IMR-90 (cell line): ENCODE data around the gene PLA2G10. TPM values are rescaled to one million over a fixed set of nuclear protein-coding genes. Genes with fewer than 3 reads are reported as not detected.
A peak's percentile ranks its signal among the peaks of the same experiment; 100 is the strongest.

ENCODE experiments used
- ATAC-seq: fragments of 200-7000 bp; cut with Tn5 transposase; 2 replicates; pipeline ENCODE4 v1.9.1; 2020; ENCODE audit warnings: low read depth, mild to moderate bottlenecking, moderate library complexity
- BruUV-seq: library from RNA; stranded (reverse); fragments of 400-500 nt; replicated peaks from 2 replicates; lab custom pipeline; 2021; lab: Mats Ljungman, UMichigan
- CTCF ChIA-PET: fragments of 300-600 bp; formaldehyde crosslinking; extraction: SDS; loops from one replicate; lab custom pipeline; 2021; ENCODE audit warnings: antibody characterized with exemption; lab: Yijun Ruan, JAX
- POLR2A ChIA-PET: fragments of 300-600 bp; sonication (Branson Sonifier 250); formaldehyde crosslinking; loops from one replicate; lab custom pipeline; 2022; ENCODE audit warnings: antibody characterized with exemption; ENCODE audit not compliant: unreplicated experiment; lab: Charles Lee
- DNase-seq: peaks from one replicate; pipeline ENCODE4 v3.0.0; 2013
- H2AFZ ChIP-seq: replicated peaks from 2 replicates; pipeline ENCODE3; 2013; ENCODE audit warnings: low read length, mild to moderate bottlenecking; ENCODE audit not compliant: poor library complexity
- H2AK5ac ChIP-seq: 2 replicates; pipeline ENCODE4 v1.6.1; 2013; ENCODE audit warnings: low read depth, low read length, inconsistent platforms
- H2AK9ac ChIP-seq: replicated peaks from 2 replicates; pipeline ENCODE3; 2013; ENCODE audit warnings: mild to moderate bottlenecking, low read depth, low read length, moderate library complexity; ENCODE audit not compliant: poor library complexity
- H2BK120ac ChIP-seq: 2 replicates; pipeline ENCODE4 v1.6.1; 2013; ENCODE audit warnings: low read depth, low read length, inconsistent platforms
- H2BK15ac ChIP-seq: 3 replicates; pipeline ENCODE4 v1.6.1; 2013; ENCODE audit warnings: low read depth, low read length, inconsistent platforms
- H2BK20ac ChIP-seq: 2 replicates; pipeline ENCODE4 v1.6.1; 2013; ENCODE audit warnings: low read depth, mild to moderate bottlenecking, inconsistent platforms, low read length, moderate library complexity
- H2BK5ac ChIP-seq: 2 replicates; pipeline ENCODE4 v1.6.1; 2013; ENCODE audit warnings: mild to moderate bottlenecking, low read depth, low read length, inconsistent platforms; ENCODE audit not compliant: poor library complexity, severe bottlenecking
- H3K14ac ChIP-seq: replicated peaks from 2 replicates; pipeline ENCODE4 v1.6.1; 2013; ENCODE audit warnings: low read depth, low read length, inconsistent platforms
- H3K18ac ChIP-seq: 2 replicates; pipeline ENCODE4 v1.6.1; 2013; ENCODE audit warnings: low read depth, low read length, control low read depth
- H3K23ac ChIP-seq: 2 replicates; pipeline ENCODE4 v1.6.1; 2013; ENCODE audit warnings: low read depth, low read length, inconsistent platforms
- H3K27ac ChIP-seq: 2 replicates; pipeline ENCODE4 v1.5.1; 2013; ENCODE audit warnings: mild to moderate bottlenecking, control low read depth, low read length; ENCODE audit not compliant: insufficient read depth
- H3K27me3 ChIP-seq: 2 replicates; pipeline ENCODE4 v1.6.1; 2013; ENCODE audit warnings: low read length; ENCODE audit not compliant: control insufficient read depth, insufficient read depth
- H3K36me3 ChIP-seq: 2 replicates; pipeline ENCODE4 v1.6.1; 2013; ENCODE audit warnings: low read length, mixed read lengths; ENCODE audit not compliant: control insufficient read depth, insufficient read depth
- H3K4ac ChIP-seq: 2 replicates; pipeline ENCODE4 v1.6.1; 2013; ENCODE audit warnings: low read depth, low read length, inconsistent platforms
- H3K4me1 ChIP-seq: 2 replicates; pipeline ENCODE4 v1.6.1; 2013; ENCODE audit warnings: low read length, mixed read lengths; ENCODE audit not compliant: control insufficient read depth, insufficient read depth
- H3K4me2 ChIP-seq: 2 replicates; pipeline ENCODE4 v1.6.1; 2013; ENCODE audit warnings: low read depth, mild to moderate bottlenecking, control low read depth, low read length, moderate library complexity
- H3K4me3 ChIP-seq: 2 replicates; pipeline ENCODE4 v1.5.1; 2013; ENCODE audit warnings: low read depth, mild to moderate bottlenecking, control low read depth, low read length, moderate library complexity; ENCODE audit not compliant: insufficient read depth
- H3K56ac ChIP-seq: 2 replicates; pipeline ENCODE4 v1.6.1; 2013; ENCODE audit warnings: low read length, inconsistent platforms; ENCODE audit not compliant: insufficient read depth; ENCODE audit errors: extremely low read depth
- H3K79me1 ChIP-seq, 2 experiments: 2 replicates each; pipeline ENCODE4 v1.6.1; 2013; ENCODE audit warnings: low read length in 2 of 2, inconsistent platforms in 1 of 2, low read depth in 1 of 2
- H3K9ac ChIP-seq: 2 replicates; pipeline ENCODE4 v1.6.1; 2013; ENCODE audit warnings: low read depth, low read length, control low read depth
- H3K9me1 ChIP-seq: 2 replicates; pipeline ENCODE4 v1.6.1; 2013; ENCODE audit warnings: low read length, inconsistent platforms; ENCODE audit not compliant: insufficient read depth
- H3K9me3 ChIP-seq: 2 replicates; pipeline ENCODE4 v1.6.1; 2013; ENCODE audit warnings: low read length; ENCODE audit not compliant: control insufficient read depth, insufficient read depth
- H4K20me1 ChIP-seq: 2 replicates; pipeline ENCODE4 v1.6.1; 2013; ENCODE audit warnings: low read length, inconsistent platforms; ENCODE audit not compliant: insufficient read depth
- H4K5ac ChIP-seq: 2 replicates; pipeline ENCODE4 v1.6.1; 2013; ENCODE audit warnings: mild to moderate bottlenecking, low read depth, low read length, control low read depth
- H4K8ac ChIP-seq, 2 experiments: 2 replicates each; pipeline ENCODE4 v1.6.1; 2013; ENCODE audit warnings: low read depth in 2 of 2, low read length in 2 of 2, control low read depth in 1 of 2, inconsistent platforms in 1 of 2
- H4K91ac ChIP-seq: 2 replicates; pipeline ENCODE4 v1.6.1; 2013; ENCODE audit warnings: low read depth, low read length, inconsistent platforms; ENCODE audit not compliant: insufficient read depth
- BHLHE40 ChIP-seq: fragments of 150-350 bp; IDR thresholded peaks from 2 replicates; pipeline ENCODE4 v1.6.1; 2016; ENCODE audit warnings: mild to moderate bottlenecking, low read depth, low read length
- CEBPB ChIP-seq: IDR thresholded peaks from 2 replicates; pipeline ENCODE4 v1.6.1; 2012; ENCODE audit warnings: low read depth, low read length, improper control_type of control experiment
- CHD1 ChIP-seq: IDR thresholded peaks from 2 replicates; pipeline ENCODE4 v1.6.1; 2012; ENCODE audit warnings: low read depth, low read length, improper control_type of control experiment
- CTCF ChIP-seq: conservative IDR thresholded peaks from 2 replicates; pipeline ENCODE4 v1.5.1; 2012; ENCODE audit warnings: mild to moderate bottlenecking, low read depth, low read length, improper control_type of control experiment
- FOS ChIP-seq: fragments of 150-350 bp; IDR thresholded peaks from 2 replicates; pipeline ENCODE4 v1.6.1; 2016; ENCODE audit warnings: low read depth, low read length
- MAFK ChIP-seq: IDR thresholded peaks from 2 replicates; pipeline ENCODE4 v1.6.1; 2012; ENCODE audit warnings: low read depth, low read length, improper control_type of control experiment
- MAZ ChIP-seq: IDR thresholded peaks from 2 replicates; pipeline ENCODE4 v1.6.1; 2012; ENCODE audit warnings: low read depth, mild to moderate bottlenecking, low read length, improper control_type of control experiment, moderate library complexity, borderline replicate concordance
- MXI1 ChIP-seq: IDR thresholded peaks from 2 replicates; pipeline ENCODE4 v1.6.1; 2012; ENCODE audit warnings: low read depth, mild to moderate bottlenecking, low read length, moderate library complexity, borderline replicate concordance
- NFE2L2 ChIP-seq: fragments of 150-350 bp; IDR thresholded peaks from 2 replicates; pipeline ENCODE4 v1.6.1; 2016; ENCODE audit warnings: low read depth, mild to moderate bottlenecking, low read length
- POLR2A ChIP-seq: IDR thresholded peaks from 2 replicates; pipeline ENCODE4 v1.6.1; 2012; ENCODE audit warnings: mild to moderate bottlenecking, low read depth, low read length
- RAD21 ChIP-seq: IDR thresholded peaks from 2 replicates; pipeline ENCODE4 v1.6.1; 2012; ENCODE audit warnings: low read length, improper control_type of control experiment
- RCOR1 ChIP-seq: IDR thresholded peaks from 2 replicates; pipeline ENCODE4 v1.6.1; 2012; ENCODE audit warnings: mild to moderate bottlenecking, low read length, improper control_type of control experiment; ENCODE audit not compliant: insufficient replicate concordance
- RFX5 ChIP-seq: IDR thresholded peaks from 2 replicates; pipeline ENCODE4 v1.8.0; 2012; ENCODE audit warnings: low read depth, mild to moderate bottlenecking, low read length, moderate library complexity
- SMC3 ChIP-seq: fragments of 150-350 bp; IDR thresholded peaks from 2 replicates; pipeline ENCODE4 v1.6.1; 2016; ENCODE audit warnings: low read depth, mild to moderate bottlenecking, antibody characterized with exemption, low read length, moderate library complexity
- USF2 ChIP-seq: fragments of 150-350 bp; IDR thresholded peaks from 2 replicates; pipeline ENCODE4 v1.6.1; 2017; ENCODE audit warnings: mild to moderate bottlenecking, antibody characterized with exemption, low read length, low read depth
- WGBS, 2 experiments: methylation state at CpG; one replicate each; pipeline versions ENCODE4 v1.1.5 to v1.1.7; 2013; ENCODE audit warnings: missing lambda C conversion rate in 2 of 2; ENCODE audit not compliant: insufficient read length in 1 of 2; ENCODE audit errors: extremely low coverage in 2 of 2; 5-methylcytosine and 5-hydroxymethylcytosine counted together
- dilution Hi-C: fragments of 300-500 bp; cut with HindIII; formaldehyde crosslinking; loops from one replicate; pipeline ENCODE4 v1.14.3; 2018; ENCODE audit warnings: low sequenced_read_pairs; ENCODE audit not compliant: unreplicated experiment
- in situ Hi-C: fragments of 300-500 bp; cut with MboI; formaldehyde crosslinking; loops from 3 replicates; pipeline ENCODE4 v1.14.3; 2019; ENCODE audit warnings: low sequenced_read_pairs, inconsistent platforms, mixed read lengths
- intact Hi-C: fragments of 100-400 bp; cut with micrococcal nuclease; formaldehyde crosslinking; loops from 2 replicates; pipeline ENCODE4 v1.10.0; 2022
- polyA plus RNA-seq, 3 experiments: library from polyadenylated mRNA; depleted of rRNA; stranded (reverse); fragments of >200 nt; gene quantifications; 2 replicates each; pipeline ENCODE4 v1.2.3, GENCODE V29; 2012; ENCODE audit warnings: low replicate concordance in 1 of 3
- total RNA-seq: library from RNA; depleted of rRNA; stranded (reverse); fragments of >200 nt; gene quantifications from 2 replicates; pipeline ENCODE4 v1.2.3, GENCODE V29; 2012

Gene PLA2G10
- total and polyA plus RNA-seq, 2 of the 4 experiments (the other 2 are of a cell fraction) = not detected

GRCh38 chr16:14632693-14633569, 61.2 kb downstream of the PLA2G10 start, which contains the start of gene BFAR:
Gene BFAR (plus strand): TSS chr16:14632951. CDS start chr16:14644347, 11,396 bp downstream.
- H2AK5ac ChIP-seq = peak within 1 kb of the TSS; percentile 96
- POLR2A ChIA-PET = no interaction called here
- ATAC-seq (peak; percentile 78), DNase-seq (peak; percentile 93)
- H3K4me3 ChIP-seq = peak within 1 kb of the TSS; percentile 79
- H3K9me3 ChIP-seq = no peaks in the 10 kb centered on the region
- H3K56ac ChIP-seq = peak within 1 kb of the TSS; percentile 81
- peak within 1 kb of the TSS; percentile 85 for H2AK9ac ChIP-seq
- H4K20me1 ChIP-seq = peaks cover 34% of the 10 kb centered on the region
- peak within 1 kb of the TSS; percentile 91 to 98 for H4K8ac ChIP-seq
- WGBS, 2 experiments = 1% methylated on average over 21 of the region's 69 CpGs; no CpG with 5 or more reads in 1 of the 2 experiments
- H4K91ac ChIP-seq = peak within 1 kb of the TSS; percentile 83
- intact Hi-C loops = no loop called here
- CTCF ChIA-PET = no interaction called here
- dilution Hi-C loops = no loop called here
- no peak within 1 kb of the TSS for H2BK20ac ChIP-seq
- H2BK120ac ChIP-seq = peak within 1 kb of the TSS; percentile 32; the same call in 1 of the 2 replicates
- no peaks in the 10 kb centered on the region; the same call in 1 of the 2 replicates for H3K9me1 ChIP-seq
- no peaks in the 10 kb centered on the region for H3K27me3 ChIP-seq
- peak within 1 kb of the TSS; percentile 13; the same call in 1 of the 3 replicates for H2BK15ac ChIP-seq
- peak within 1 kb of the TSS; percentile 96 for H3K4me2 ChIP-seq
- peak within 1 kb of the TSS; percentile 93 for H4K5ac ChIP-seq
- BruUV-seq = no TSS peak
- peak within 1 kb of the TSS; percentile 93 for H3K23ac ChIP-seq
- H2AFZ ChIP-seq = peak within 1 kb of the TSS; percentile 92
- peak within 1 kb of the TSS; percentile 96 for H3K14ac ChIP-seq
- H3K4me1 ChIP-seq = peaks cover 6% of the 10 kb centered on the region
- H3K4ac ChIP-seq = peak within 1 kb of the TSS; percentile 97
- peak within 1 kb of the TSS; percentile 84 for H3K9ac ChIP-seq
- peaks cover 18 to 52% of the 10 kb centered on the region in 2 experiments for H3K79me1 ChIP-seq
- in situ Hi-C loops = loop anchor here (25.0 kb wide), 1 partner anchor 329 kb away; no protein-coding TSS in a partner anchor
- peak within 1 kb of the TSS; percentile 77 for H2BK5ac ChIP-seq
- peak within 1 kb of the TSS; percentile 86 for H3K27ac ChIP-seq
- H3K36me3 ChIP-seq = peaks cover under 1% of the 10 kb centered on the region
- peak within 1 kb of the TSS; percentile 69 for H3K18ac ChIP-seq
- TF ChIP-seq MAZ (peak; percentile 83; the same call in 1 of the 2 replicates), SMC3 (no peak), USF2 (peak; percentile 85), FOS (no peak), MXI1 (0 out of 2 replicates have a peak, but pooled peaks have one; percentile 18), CHD1 (no peak), RFX5 (no peak), MAFK (no peak), BHLHE40 (peak; percentile 77), CTCF (no peak), RAD21 (no peak), NFE2L2 (no peak), POLR2A (peak; percentile 99), RCOR1 (no peak), CEBPB (peak; percentile 61)
